Kasumi-1 (cell line): Measurements from ENCODE around the gene C2orf72.
"Not testable (repeated sequence)": the region's sequence is repeated elsewhere in the genome, so short reads cannot be mapped to it uniquely, and the experiment has no call there.

Experiments used
- DNase-seq, 2 experiments: peaks; one replicate each; lab custom pipeline; 2025; lab: John Stamatoyannopoulos, UW

C2orf72 gene

GRCh38 chr2:231015478-231015877 is 21.8 kb upstream of the C2orf72 start:
- DNase-seq, result no peak

- no peak for DNase-seq
Measured at GRCh38 chr2:231015926-231016325, 21.4 kb upstream of the C2orf72 start.

GRCh38 chr2:231016566-231017230 is 20.6 kb upstream of the C2orf72 start:
- DNase-seq, result no peak

GRCh38 chr2:231017231-231017598 is 20.1 kb upstream of the C2orf72 start:
- peak; percentile 5 to 12 for DNase-seq

- DNase-seq, result no peak
Measured at GRCh38 chr2:231018184-231018583, 19.1 kb upstream of the C2orf72 start.

- DNase-seq, result not testable (repeated sequence)
Measured at GRCh38 chr2:231025059-231025458, 12.3 kb upstream of the C2orf72 start.

- no peak for DNase-seq
Measured at GRCh38 chr2:231028889-231029288, 8.4 kb upstream of the C2orf72 start.

- no peak for DNase-seq
Measured at GRCh38 chr2:231029563-231029962, 7.8 kb upstream of the C2orf72 start.

- no peak for DNase-seq
Measured at GRCh38 chr2:231030725-231031124, 6.6 kb upstream of the C2orf72 start.

- DNase-seq, result no peak
Measured at GRCh38 chr2:231032575-231033140, 4.7 kb upstream of the C2orf72 start.

- no peak for DNase-seq
Measured at GRCh38 chr2:231033147-231034132, 3.9 kb upstream of the C2orf72 start.

GRCh38 chr2:231034291-231034882 is 2.9 kb upstream of the C2orf72 start:
- no peak for DNase-seq

GRCh38 chr2:231036131-231036530 is 1.2 kb upstream of the C2orf72 start:
- no peak for DNase-seq

- DNase-seq, result no peak
Measured at GRCh38 chr2:231036578-231037106, 681 bp upstream of the C2orf72 start.

GRCh38 chr2:231037731-231038482 is 584 bp downstream of the C2orf72 start:
- DNase-seq, result no peak

GRCh38 chr2:231038483-231039293 is 1.4 kb downstream of the C2orf72 start:
- DNase-seq, result no peak

- no peak for DNase-seq
Measured at GRCh38 chr2:231039294-231039664, 2.0 kb downstream of the C2orf72 start.

GRCh38 chr2:231039821-231040364 is 2.6 kb downstream of the C2orf72 start:
- no peak for DNase-seq

GRCh38 chr2:231041061-231041689 is 3.9 kb downstream of the C2orf72 start:
- no peak for DNase-seq

GRCh38 chr2:231043796-231044195 is 6.5 kb downstream of the C2orf72 start:
- DNase-seq, result no peak
